Muscle layer of duodenum (tissue), 2 donors: ENCODE measurements around the gene OGFOD3.
A peak's percentile ranks its signal among the peaks of the same experiment; 100 is the strongest.
"Not testable (repeated sequence)": the region's sequence is repeated elsewhere in the genome, so short reads cannot be mapped to it uniquely, and the experiment has no call there.

Experiments used
- H3K27ac ChIP-seq: one replicate; pipeline ENCODE4 v1.7.0; 2013; ENCODE audit warnings: mild to moderate bottlenecking, low read length
- H3K27me3 ChIP-seq: one replicate; pipeline ENCODE4 v1.7.0; 2013; ENCODE audit warnings: low read depth, mild to moderate bottlenecking, control low read depth, low read length
- H3K36me3 ChIP-seq, 2 donors: one replicate each; pipeline ENCODE4 v1.7.0; 2013; ENCODE audit warnings: low read length in 2 of 2, control low read depth in 1 of 2, mild to moderate bottlenecking in 1 of 2; ENCODE audit not compliant: insufficient read depth in 2 of 2, control insufficient read depth in 1 of 2
- H3K4me1 ChIP-seq, 2 donors: one replicate each; pipeline ENCODE4 v1.7.0; 2013; ENCODE audit warnings: low read length in 2 of 2, mild to moderate bottlenecking in 2 of 2, control low read depth in 1 of 2, moderate library complexity in 1 of 2; ENCODE audit not compliant: insufficient read depth in 2 of 2, control insufficient read depth in 1 of 2
- H3K4me3 ChIP-seq, 2 donors: one replicate each; pipeline ENCODE4 v1.7.0; 2013; ENCODE audit warnings: low read length in 2 of 2, low read depth in 1 of 2, mild to moderate bottlenecking in 1 of 2
- H3K9me3 ChIP-seq, 2 donors: one replicate each; pipeline ENCODE4 v1.7.0; 2013; ENCODE audit warnings: low read length in 2 of 2, control low read depth in 1 of 2, mild to moderate bottlenecking in 1 of 2; ENCODE audit not compliant: control insufficient read depth in 1 of 2
- donor health status: healthy.

Gene OGFOD3

GRCh38 chr17:82457073-82457928 is 38.9 kb upstream of the OGFOD3 start:
- Histone ChIP-seq H3K27ac (peak overlapping the region; percentile 99), H3K4me3 (peak overlapping the region; percentile 60 to 90), H3K36me3 (peaks cover 10 to 19% of the 10 kb centered on the region in 2 donors), H3K4me1 (peaks cover 5 to 18% of the 10 kb centered on the region in 2 donors), H3K27me3 (no peaks in the 10 kb centered on the region), H3K9me3 (no peaks in the 10 kb centered on the region)

- not testable (repeated sequence) for H3K27ac ChIP-seq, H3K27me3 ChIP-seq, H3K4me1 ChIP-seq, H3K36me3 ChIP-seq, H3K4me3 ChIP-seq, H3K9me3 ChIP-seq
Observed at GRCh38 chr17:82453706-82454105, 35.3 kb upstream of the OGFOD3 start.

GRCh38 chr17:82453151-82453550 is 34.8 kb upstream of the OGFOD3 start:
- not testable (repeated sequence) for H3K27ac ChIP-seq, H3K9me3 ChIP-seq, H3K27me3 ChIP-seq, H3K4me3 ChIP-seq, H3K4me1 ChIP-seq, H3K36me3 ChIP-seq

GRCh38 chr17:82452162-82452561 is 33.8 kb upstream of the OGFOD3 start:
- Histone ChIP-seq H3K36me3 (no peaks in the 10 kb centered on the region), H3K27ac (no peak overlapping the region), H3K4me1 (peaks cover under 1 to 3% of the 10 kb centered on the region in 2 donors)

GRCh38 chr17:82450357-82451106 is 32.1 kb upstream of the OGFOD3 start, which contains the start of gene CYBC1:
Gene CYBC1, minus strand, starts transcription at chr17:82450752. Its CDS starts 1,498 bp downstream, at chr17:82449254.
- peak within 1 kb of the TSS; percentile 96 for H3K27ac ChIP-seq
- peaks cover 0 to 4% of the 10 kb centered on the region in 2 donors for H3K4me1 ChIP-seq
- H3K4me3 ChIP-seq: peak within 1 kb of the TSS; percentile 74 to 87
- no peaks in the 10 kb centered on the region for H3K36me3 ChIP-seq
- no peaks in the 10 kb centered on the region for H3K9me3 ChIP-seq
- no peaks in the 10 kb centered on the region for H3K27me3 ChIP-seq

More at GRCh38 chr17:82452162-82452561, 33.8 kb upstream of the OGFOD3 start:
- Histone ChIP-seq H3K4me3 (no peak overlapping the region), H3K9me3 (no peaks in the 10 kb centered on the region), H3K27me3 (no peaks in the 10 kb centered on the region)

GRCh38 chr17:82449883-82450356 is 31.5 kb upstream of the OGFOD3 start:
- Histone ChIP-seq H3K4me1 (peaks cover 0 to 7% of the 10 kb centered on the region in 2 donors), H3K27ac (peak overlapping the region; percentile 75), H3K27me3 (no peaks in the 10 kb centered on the region), H3K36me3 (no peaks in the 10 kb centered on the region), H3K9me3 (no peaks in the 10 kb centered on the region), H3K4me3 (peak overlapping the region; percentile 74 to 87)

- Histone ChIP-seq H3K27me3 (no peaks in the 10 kb centered on the region), H3K27ac (peak overlapping the region; percentile 75), H3K4me3 (peak overlapping the region; percentile 74 to 87), H3K4me1 (peaks cover 0 to 7% of the 10 kb centered on the region in 2 donors), H3K36me3 (peaks cover 0 to 3% of the 10 kb centered on the region in 2 donors), H3K9me3 (no peaks in the 10 kb centered on the region)
Observed at GRCh38 chr17:82449131-82449882, 30.9 kb upstream of the OGFOD3 start.

- Histone ChIP-seq H3K4me3 (no peak overlapping the region), H3K27me3 (no peaks in the 10 kb centered on the region), H3K27ac (no peak overlapping the region), H3K4me1 (peaks cover 0 to 7% of the 10 kb centered on the region in 2 donors), H3K9me3 (no peaks in the 10 kb centered on the region), H3K36me3 (peaks cover 0 to 16% of the 10 kb centered on the region in 2 donors)
Observed at GRCh38 chr17:82447876-82448275, 29.5 kb upstream of the OGFOD3 start.

- H3K27ac ChIP-seq: no peak overlapping the region
- no peak overlapping the region for H3K4me3 ChIP-seq
- no peaks in the 10 kb centered on the region for H3K9me3 ChIP-seq
- peaks cover 0 to 7% of the 10 kb centered on the region in 2 donors for H3K4me1 ChIP-seq
- H3K36me3 ChIP-seq: peaks cover 0 to 25% of the 10 kb centered on the region in 2 donors
- H3K27me3 ChIP-seq: no peaks in the 10 kb centered on the region
Observed at GRCh38 chr17:82446649-82447048, 28.3 kb upstream of the OGFOD3 start.

- Histone ChIP-seq H3K9me3 (no peaks in the 10 kb centered on the region), H3K36me3 (peaks cover 0 to 25% of the 10 kb centered on the region in 2 donors), H3K27ac (no peak overlapping the region)
Observed at GRCh38 chr17:82446124-82446523, 27.7 kb upstream of the OGFOD3 start.

More at GRCh38 chr17:82446124-82446523, 27.7 kb upstream of the OGFOD3 start:
- H3K27me3 ChIP-seq: no peaks in the 10 kb centered on the region
- no peak overlapping the region for H3K4me3 ChIP-seq
- H3K4me1 ChIP-seq: peaks cover 0 to 7% of the 10 kb centered on the region in 2 donors
